Measurements from ENCODE around the gene ANAPC5. TPM values are rescaled to one million over a fixed set of nuclear protein-coding genes. Genes with fewer than 3 reads are reported as not detected.

The ANAPC5 gene
- total RNA-seq, 1 donor, result 168 TPM

- Histone ChIP-seq H2AFZ (ENCODE audit: low read length) (no peak overlapping the region), H3K27ac (ENCODE audit: low read depth, low read length) (no peak overlapping the region), H3K4me1 (ENCODE audit: insufficient read depth, low read length) (no peaks in the 10 kb centered on the region), H3K9me3 (ENCODE audit: low read depth, low read length) (no peaks in the 10 kb centered on the region), H3K4me3 (ENCODE audit: insufficient read depth, low read length) (no peak overlapping the region), H3K79me2 (ENCODE audit: insufficient read depth, low read length) (no peaks in the 10 kb centered on the region), H3K4me2 (ENCODE audit: insufficient read depth, low read length) (no peak overlapping the region), H3K27me3 (ENCODE audit: insufficient read depth, low read length) (no peaks in the 10 kb centered on the region), H4K20me1 (ENCODE audit: insufficient read depth, low read length) (no peaks in the 10 kb centered on the region), H3K36me3 (ENCODE audit: insufficient read depth, low read length) (peaks cover 44% of the 10 kb centered on the region)
- DNase-seq (ENCODE audit: insufficient read length, low spot score, missing footprints), result no peak
- TF ChIP-seq CTCF (IDR thresholded peaks at IDR 0.05; ENCODE audit: extremely low read depth, low read depth, low read length), result no peak
These were observed 88.8 kb downstream of the ANAPC5 start for GRCh38 chr12:121263206-121263935.

DNA sequence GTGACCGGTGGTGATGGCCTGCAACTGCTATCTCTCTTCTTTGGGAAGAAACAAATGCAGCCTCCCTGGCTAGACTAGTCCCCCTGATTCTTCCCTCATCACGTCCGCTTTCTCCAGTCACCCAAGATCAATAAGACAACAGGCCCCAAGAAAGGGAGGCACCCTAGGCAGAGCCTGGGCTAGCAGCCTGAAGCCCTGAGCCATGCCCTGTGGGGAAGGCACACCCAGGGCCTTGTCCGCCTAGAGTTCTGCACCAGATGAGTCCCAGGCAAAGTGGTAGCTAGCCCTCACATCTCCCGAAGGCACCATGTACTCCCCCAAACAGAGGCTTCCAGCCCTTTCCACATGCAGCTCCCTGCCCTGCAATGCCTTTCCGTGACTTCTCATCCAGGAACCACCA, 90.8 kb downstream of the ANAPC5 start:
- H3K9me3 ChIP-seq (ENCODE audit: low read depth, low read length), result no peaks in the 10 kb centered on the region
- H3K36me3 ChIP-seq (ENCODE audit: insufficient read depth, low read length), result peaks cover 42% of the 10 kb centered on the region
- no peaks in the 10 kb centered on the region for H3K4me1 ChIP-seq (ENCODE audit: insufficient read depth, low read length)
- no peaks in the 10 kb centered on the region for H4K20me1 ChIP-seq (ENCODE audit: insufficient read depth, low read length)
- no peaks in the 10 kb centered on the region for H3K79me2 ChIP-seq (ENCODE audit: insufficient read depth, low read length)
- H2AFZ ChIP-seq (ENCODE audit: low read length), result no peak overlapping the region
- H3K4me3 ChIP-seq (ENCODE audit: insufficient read depth, low read length), result no peak overlapping the region
- no peaks in the 10 kb centered on the region for H3K27me3 ChIP-seq (ENCODE audit: insufficient read depth, low read length)
- TF ChIP-seq CTCF (IDR thresholded peaks at IDR 0.05; ENCODE audit: extremely low read depth, low read depth, low read length), result no peak
- H3K27ac ChIP-seq (ENCODE audit: low read depth, low read length), result no peak overlapping the region
- DNase-seq (ENCODE audit: insufficient read length, low spot score, missing footprints), result no peak
- no peak overlapping the region for H3K4me2 ChIP-seq (ENCODE audit: insufficient read depth, low read length)

DNA sequence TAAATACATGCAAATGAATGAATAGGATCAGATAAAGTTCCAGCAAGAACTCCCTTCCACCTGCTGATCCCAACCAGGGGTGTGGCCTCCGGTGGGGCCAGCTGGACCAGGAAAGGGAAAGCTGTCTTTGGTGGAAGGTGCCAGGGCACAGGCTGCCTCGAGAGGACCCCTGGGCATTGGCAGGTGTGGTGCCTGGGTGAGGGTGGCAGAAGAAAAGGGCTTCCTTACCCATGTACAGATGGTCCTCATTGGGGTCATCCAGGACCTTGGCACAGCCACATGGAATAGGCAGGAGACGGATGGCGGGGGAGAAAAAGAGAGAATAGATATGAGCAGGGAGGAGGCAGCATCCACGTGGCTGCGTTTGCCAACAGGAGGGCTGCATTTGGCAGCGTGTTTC, 92.1 kb downstream of the ANAPC5 start:
- H3K79me2 ChIP-seq (ENCODE audit: insufficient read depth, low read length), result no peaks in the 10 kb centered on the region
- no peak for DNase-seq (ENCODE audit: insufficient read length, low spot score, missing footprints)
- TF ChIP-seq CTCF (IDR thresholded peaks at IDR 0.05; ENCODE audit: extremely low read depth, low read depth, low read length), result no peak

DNA sequence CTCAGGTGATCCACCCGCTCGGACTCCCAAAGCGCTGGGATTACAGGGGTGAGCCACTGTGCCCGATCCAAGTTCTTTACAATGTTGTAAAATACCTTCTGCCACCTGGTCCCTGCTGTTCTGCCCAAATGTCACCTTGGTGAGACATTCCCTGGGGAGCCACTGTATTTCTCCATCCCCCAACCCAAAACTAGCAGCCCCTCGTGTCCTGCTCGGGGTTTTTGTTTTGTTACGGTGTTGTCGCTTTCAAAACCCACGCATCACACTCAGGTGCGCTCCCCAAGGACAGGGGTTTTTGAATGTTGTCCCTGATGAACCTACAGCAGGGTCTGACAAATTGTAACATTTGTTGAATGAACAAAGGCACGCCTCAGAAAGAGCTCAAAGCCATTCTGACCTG, 93.1 kb downstream of the ANAPC5 start:
- no peak overlapping the region for H2AFZ ChIP-seq (ENCODE audit: low read length)
- peaks cover 46% of the 10 kb centered on the region for H3K36me3 ChIP-seq (ENCODE audit: insufficient read depth, low read length)
- no peaks in the 10 kb centered on the region for H4K20me1 ChIP-seq (ENCODE audit: insufficient read depth, low read length)
- no peak overlapping the region for H3K4me3 ChIP-seq (ENCODE audit: insufficient read depth, low read length)
- no peaks in the 10 kb centered on the region for H3K4me1 ChIP-seq (ENCODE audit: insufficient read depth, low read length)
- no peak for DNase-seq (ENCODE audit: insufficient read length, low spot score, missing footprints)
- no peak overlapping the region for H3K27ac ChIP-seq (ENCODE audit: low read depth, low read length)
- no peaks in the 10 kb centered on the region for H3K27me3 ChIP-seq (ENCODE audit: insufficient read depth, low read length)
- no peaks in the 10 kb centered on the region for H3K9me3 ChIP-seq (ENCODE audit: low read depth, low read length)
- TF ChIP-seq CTCF (IDR thresholded peaks at IDR 0.05; ENCODE audit: extremely low read depth, low read depth, low read length), result no peak
- no peaks in the 10 kb centered on the region for H3K79me2 ChIP-seq (ENCODE audit: insufficient read depth, low read length)
- H3K4me2 ChIP-seq (ENCODE audit: insufficient read depth, low read length), result no peak overlapping the region

More for the DNA sequence above, 92.1 kb downstream of the ANAPC5 start:
- no peak overlapping the region for H2AFZ ChIP-seq (ENCODE audit: low read length)
- H3K9me3 ChIP-seq (ENCODE audit: low read depth, low read length), result no peaks in the 10 kb centered on the region
- H3K36me3 ChIP-seq (ENCODE audit: insufficient read depth, low read length), result peaks cover 40% of the 10 kb centered on the region
- H3K4me1 ChIP-seq (ENCODE audit: insufficient read depth, low read length), result no peaks in the 10 kb centered on the region
- no peak overlapping the region for H3K27ac ChIP-seq (ENCODE audit: low read depth, low read length)
- no peaks in the 10 kb centered on the region for H3K27me3 ChIP-seq (ENCODE audit: insufficient read depth, low read length)
- H3K4me3 ChIP-seq (ENCODE audit: insufficient read depth, low read length), result no peak overlapping the region
- H4K20me1 ChIP-seq (ENCODE audit: insufficient read depth, low read length), result no peaks in the 10 kb centered on the region
- no peak overlapping the region for H3K4me2 ChIP-seq (ENCODE audit: insufficient read depth, low read length)

Other genes with a start within 250 kb of the ANAPC5 start
- gene P2RX7, start 219.5 kb downstream of the ANAPC5 start, total RNA-seq, result 3.8 and 4.0 TPM in 2 replicates
- 22.1 and 23.5 TPM in 2 replicates for gene P2RX4, start 142.3 kb downstream of the ANAPC5 start, total RNA-seq
- gene CAMKK2, start 55.7 kb downstream of the ANAPC5 start, total RNA-seq, result 22.8 and 23.9 TPM in 2 replicates
- gene RNF34, start 47.7 kb upstream of the ANAPC5 start, total RNA-seq, result 41.6 and 46.6 TPM in 2 replicates
- 29.8 and 32.6 TPM in 2 replicates for gene KDM2B, start 228.6 kb upstream of the ANAPC5 start, total RNA-seq